HG03175 (cell line): ENCODE data around the gene MXD4.

Experiments used
- ATAC-seq: cut with Tn5 transposase; IDR thresholded peaks from one replicate; pipeline ENCODE4 v1.9.1; 2021; ENCODE audit warnings: mild to moderate bottlenecking, moderate library complexity; ENCODE audit not compliant: unreplicated experiment

Gene MXD4

DNA sequence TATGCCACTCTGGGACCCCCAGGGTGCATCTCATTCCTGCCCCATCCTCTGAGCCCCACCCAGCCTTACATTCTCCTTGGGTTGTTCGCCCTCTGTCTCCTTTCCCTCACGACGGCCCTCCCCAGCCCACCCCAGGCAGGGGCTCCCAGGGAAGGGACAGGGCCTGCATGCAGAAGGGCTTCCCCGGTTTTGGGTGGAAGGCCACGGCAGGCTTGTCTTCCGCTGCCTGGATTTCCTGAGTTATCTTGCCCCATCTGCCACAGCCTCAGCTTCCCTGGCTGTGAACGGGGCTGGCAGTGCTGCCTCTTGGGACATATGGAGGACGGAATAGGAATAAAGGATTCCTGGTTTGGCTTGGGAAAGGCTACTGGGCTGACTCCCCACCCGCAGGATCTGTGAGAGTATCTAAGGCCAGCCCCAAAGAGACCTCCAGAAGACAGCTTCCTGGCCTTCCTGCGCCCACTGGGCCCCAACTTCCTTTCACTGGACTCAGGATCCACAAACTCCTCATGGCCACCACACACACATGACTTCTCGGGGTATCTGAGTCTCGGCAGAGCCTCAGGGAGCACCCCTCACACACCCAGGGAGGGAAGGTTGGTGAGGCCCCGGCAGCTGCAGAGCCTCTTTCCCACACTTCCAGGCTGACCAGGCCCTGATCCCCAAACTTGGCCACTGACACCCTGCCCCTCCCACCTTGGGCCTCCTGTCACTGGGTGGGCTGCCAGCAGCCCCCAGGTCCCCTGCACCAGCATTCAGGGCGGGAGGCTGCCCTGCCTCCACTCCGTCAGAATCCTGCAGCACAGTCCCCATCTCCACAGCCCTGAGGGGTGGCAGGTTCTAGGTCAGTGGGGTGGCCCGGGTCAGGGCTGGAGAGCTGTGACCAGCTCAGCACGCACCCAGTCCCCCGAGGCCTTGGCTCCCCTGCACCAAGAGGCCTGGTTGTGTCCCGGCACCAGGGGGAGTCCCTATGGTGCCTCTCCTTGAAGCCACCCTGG lies 3.5 kb upstream of the MXD4 start:
- no peak for ATAC-seq

DNA sequence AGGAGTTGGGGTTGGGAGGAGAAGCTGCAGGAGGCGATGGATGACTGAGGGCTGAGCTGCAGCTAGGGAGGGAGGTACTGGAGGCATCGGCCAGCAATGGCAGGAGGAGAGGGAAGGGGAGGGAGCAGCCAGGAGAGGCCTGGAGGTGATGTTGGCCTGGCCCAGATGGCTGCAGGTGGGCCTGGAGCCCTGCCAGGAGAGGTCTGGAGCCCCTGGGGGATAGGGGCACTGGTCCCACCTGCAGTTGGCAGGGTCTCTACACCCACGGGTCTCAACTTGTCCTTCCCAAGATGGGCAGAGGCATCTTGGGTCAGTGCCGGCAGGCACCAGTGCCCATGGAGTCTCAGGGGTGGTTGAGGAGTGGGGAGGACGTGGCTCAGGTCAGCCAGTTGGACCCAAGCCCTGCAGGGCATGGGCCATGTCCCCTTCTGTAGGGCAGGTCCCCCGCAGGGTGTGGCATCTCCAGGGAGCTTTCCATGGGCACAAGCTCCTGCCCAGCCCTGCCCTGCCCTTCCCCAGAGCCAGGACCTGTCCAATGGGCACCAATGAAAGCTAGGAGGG lies 2.7 kb upstream of the MXD4 start:
- ATAC-seq, result no peak

DNA sequence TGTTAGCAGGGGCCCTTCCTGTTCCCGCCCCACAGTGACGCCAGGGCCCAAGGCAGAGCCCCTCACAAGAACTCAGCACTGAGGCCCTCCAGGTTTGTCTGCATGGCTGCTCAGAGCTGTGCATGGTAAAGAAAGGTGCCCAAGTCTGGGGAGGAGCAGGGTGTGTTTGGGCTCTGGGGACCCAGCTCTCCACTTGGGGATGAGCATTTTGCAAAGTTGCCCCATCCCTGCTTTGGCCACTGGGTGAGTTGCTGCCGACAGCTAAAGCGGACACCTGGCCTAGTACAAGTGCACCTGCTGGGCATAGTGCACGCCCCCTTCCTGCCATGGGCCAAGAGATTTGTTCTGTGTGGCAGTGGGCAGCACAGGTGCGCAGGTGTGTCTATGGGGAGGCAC lies 2.0 kb upstream of the MXD4 start:
- ATAC-seq, result no peak

DNA sequence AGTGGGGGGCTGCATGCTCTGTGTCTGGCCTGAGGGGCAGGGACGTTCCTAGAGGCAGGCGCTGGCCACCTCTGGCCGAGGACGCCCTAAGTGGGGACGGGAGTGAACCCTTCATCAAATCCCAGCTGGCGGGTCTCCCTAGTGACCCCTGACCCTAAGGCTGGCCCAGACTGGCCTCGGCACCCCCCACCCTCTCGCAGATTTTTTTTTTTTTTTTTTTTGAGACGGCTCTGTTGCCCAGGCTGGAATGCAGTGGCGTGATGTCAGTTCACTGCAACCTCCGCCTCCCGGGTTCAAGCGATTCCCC lies 988 bp upstream of the MXD4 start:
- no peak for ATAC-seq

DNA sequence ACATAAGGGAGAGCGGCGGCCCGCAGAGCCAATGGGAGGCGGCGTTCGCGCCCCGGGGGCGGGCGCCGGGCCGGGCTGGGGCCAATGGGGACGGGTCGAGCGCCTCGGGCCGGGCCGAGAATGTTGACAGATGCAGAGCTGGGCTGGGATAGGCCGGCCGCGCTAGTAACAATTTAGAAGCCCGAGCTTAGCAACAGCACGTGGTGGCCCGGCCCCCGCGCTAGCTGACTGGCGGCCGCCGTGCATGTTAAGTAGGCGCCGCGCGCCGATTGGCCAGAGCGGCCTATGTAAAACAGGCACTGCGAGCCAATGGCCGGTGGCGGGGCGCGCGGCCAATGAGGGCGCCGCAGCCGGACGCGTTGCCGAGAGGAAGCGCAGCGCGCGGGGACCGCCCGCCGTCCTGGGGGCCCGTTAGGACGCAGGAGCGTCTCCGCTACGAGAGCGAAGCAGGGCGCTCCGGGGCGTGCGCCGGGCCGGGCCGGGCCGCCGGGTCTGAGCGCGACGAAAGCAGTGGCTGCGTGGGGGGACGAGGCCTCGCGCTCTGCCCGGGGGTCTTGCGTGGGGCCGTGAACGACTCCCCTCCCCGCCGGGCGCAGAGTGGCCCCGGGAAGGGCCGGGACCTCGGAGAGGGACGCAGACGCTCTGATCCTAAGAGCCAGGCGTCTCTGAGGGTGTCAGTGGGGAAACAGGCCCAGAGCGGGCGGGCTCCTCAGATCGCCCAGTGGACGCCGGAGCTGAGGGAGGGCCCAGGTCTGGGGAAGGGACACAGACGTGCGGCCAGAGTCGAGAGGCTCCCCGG lies 435 bp upstream of the MXD4 start:
- peak; percentile 91 for ATAC-seq

DNA sequence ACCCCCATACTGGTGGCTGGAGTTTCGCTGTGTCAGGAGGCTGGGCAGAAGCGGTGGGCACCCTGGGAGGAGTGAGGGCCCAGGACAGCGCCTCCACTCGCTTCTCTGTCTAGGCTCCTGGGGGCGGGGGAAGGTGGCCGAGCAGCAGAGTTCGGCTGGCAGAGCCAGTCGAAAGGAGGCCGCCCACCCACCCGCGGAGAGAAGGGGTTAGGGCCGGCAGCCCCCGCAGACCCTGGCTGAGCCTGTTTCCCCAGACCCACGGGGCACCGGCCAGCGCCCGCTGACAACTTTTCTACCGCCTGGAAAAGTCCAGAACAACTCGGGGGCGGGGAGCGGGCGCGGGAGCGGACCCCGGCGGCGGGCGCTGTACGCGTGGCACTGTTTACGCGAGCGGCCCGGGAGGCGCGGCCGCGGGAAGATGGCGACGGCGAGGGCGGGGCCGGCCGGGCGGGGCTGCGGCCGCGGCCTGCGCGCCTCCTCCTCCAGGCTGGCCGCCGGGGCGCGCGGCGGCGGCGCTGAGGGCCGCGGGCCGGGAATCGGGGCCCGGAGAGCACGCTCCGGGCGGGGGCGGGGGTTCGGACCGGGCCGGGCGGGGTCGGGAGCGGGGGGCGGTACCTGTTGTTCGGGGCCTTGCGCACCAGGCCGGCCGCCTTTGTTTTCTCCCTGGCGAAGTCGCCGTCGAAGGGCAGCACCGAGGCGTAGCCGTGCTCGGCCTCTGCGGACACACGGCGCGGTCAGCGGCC lies 628 bp downstream of the MXD4 start:
- ATAC-seq, result peak; percentile 27

DNA sequence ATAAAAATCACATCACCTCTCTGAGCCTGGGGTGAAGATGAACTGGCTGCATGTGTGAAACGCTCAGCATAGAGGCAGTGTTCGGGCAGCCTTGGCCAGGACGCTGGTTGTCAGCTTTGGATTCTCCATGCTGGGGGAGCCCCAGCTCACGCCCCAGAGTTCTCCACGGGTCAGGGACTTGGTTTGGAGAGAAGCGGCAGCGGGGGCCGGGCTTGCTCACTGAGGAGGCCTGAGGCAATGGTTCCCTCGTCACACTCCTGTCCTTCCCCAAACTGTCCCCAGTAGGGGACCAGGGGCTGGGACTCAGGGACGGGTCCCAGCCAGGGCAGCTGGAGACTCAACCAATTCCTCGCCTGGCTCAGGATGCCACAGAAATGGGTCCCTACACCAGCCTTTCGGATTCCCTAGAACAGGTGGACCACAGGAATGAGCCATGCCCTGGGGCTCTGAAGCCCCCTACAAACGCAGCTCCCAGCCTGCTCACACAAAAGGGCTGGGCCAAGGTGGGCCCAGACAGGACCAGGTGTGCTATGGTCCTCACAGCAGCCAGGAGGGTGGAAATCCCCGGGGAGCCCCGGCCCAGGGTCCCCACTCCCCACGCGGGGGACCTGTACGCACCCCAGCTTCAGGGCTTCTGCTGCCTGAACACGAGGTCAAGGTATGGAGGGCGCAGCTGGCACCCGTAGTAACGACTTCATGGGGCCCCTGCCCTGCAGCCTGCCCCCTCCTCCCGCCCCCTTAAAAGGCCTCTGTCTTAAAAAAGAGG lies 1.4 kb downstream of the MXD4 start:
- no peak for ATAC-seq

DNA sequence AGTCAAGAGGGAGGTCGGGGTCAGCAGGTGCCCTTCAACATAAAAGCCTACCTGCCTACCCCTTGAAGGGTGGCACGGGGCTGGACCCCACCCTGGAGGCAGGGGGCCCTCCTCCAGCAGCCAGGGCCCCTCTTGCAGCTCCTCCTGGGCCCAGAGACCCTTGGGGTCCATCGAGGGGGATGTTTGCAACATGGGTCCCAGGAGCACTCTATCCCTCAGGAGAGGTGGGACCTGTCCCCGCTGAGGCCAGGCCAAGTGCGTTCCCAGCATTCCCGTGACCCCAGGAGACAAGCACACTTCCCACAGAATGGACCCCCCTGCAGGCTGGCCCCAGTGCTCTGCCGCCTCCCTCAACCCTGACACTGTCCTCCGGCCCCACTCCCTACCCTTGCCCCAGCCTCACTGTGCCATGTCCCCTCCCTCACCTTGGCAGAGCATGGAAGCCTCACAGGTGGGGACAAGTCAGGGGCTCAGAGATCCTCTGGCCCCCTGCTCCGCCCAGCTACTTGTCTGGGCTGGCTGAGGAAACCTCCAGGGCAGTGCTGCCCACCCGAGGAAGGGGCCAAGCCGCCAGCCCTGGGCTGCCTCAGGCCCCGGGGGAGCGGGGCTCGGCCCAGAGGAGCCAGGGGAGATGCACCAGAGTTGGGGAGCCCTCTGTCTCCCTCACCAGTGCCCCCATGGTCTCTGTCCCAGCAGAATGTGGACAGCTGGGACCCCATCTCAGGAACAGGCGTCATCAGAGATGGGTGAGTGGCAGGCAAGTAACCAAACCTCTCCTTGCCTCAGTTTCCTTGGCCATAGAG lies 2.2 kb downstream of the MXD4 start:
- ATAC-seq, result no peak

DNA sequence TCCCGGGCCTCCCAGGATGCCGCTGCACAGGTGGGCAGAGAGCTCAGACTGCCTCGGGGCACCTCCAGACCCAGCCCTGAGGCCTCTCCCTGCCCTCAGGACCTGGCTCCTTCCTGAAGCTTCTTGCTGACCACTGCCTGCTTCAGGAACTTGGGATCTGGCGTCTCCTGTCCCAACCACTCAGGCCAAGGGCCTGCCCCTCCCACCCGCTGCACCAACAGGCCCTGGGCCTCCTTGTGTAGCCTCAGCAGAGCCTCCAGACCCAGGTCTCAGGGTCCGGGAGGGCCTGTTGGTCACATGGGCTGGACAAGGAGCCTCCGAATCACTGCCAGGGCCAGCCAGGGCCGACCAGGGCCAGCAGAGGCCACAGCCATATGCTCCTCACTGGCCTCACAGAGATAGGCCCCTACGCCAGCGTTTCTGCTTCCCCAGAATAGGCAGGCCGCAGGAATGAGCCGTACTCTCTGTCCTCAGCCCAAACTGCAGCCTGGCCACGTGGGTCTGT lies 2.8 kb downstream of the MXD4 start:
- ATAC-seq, result no peak

DNA sequence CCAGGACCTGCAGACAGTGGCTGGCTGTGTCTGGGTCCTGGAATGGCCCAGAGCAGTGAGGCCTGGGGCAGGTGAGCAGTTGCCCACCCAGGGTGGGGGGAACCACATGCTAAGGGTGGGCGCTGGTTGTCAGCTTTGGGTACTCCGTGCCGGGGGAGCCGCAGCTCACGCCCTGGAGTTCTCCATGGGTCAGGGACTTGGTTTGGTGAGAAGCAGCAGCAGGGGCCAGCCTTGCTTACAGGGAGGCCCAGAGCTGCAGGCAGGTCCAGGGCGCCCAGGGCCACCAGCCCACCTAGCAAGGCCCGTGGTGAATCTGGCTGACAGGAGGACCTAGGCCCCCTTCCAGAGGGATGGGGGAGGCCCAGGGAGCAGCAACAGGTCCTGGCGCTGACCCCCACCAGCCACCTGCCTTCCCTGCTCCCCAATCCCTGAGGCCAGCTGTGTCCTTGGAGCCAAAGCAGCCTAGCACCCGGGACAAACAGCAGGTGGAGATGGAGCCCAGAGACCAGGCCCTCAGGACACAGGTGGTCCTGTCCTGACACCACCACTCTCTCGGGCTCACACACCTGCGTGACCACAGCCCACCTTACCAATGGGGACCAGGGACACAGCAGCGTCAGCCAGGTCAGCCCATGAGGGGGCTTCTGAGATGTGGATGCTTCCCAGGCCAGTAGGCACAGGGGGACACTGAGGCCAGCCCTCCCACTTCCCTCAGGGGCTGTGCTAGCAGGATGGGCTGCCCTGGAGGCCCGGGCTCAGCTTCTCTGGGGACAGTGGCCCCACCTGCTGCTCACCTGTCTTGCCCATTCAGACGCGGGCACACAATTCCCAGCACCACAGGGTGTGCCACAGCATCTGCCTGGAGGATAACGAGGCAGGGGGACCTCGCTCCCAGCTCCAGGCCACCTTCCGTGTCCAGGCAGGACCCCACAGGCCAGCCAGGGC lies 3.5 kb downstream of the MXD4 start:
- ATAC-seq, result no peak

DNA sequence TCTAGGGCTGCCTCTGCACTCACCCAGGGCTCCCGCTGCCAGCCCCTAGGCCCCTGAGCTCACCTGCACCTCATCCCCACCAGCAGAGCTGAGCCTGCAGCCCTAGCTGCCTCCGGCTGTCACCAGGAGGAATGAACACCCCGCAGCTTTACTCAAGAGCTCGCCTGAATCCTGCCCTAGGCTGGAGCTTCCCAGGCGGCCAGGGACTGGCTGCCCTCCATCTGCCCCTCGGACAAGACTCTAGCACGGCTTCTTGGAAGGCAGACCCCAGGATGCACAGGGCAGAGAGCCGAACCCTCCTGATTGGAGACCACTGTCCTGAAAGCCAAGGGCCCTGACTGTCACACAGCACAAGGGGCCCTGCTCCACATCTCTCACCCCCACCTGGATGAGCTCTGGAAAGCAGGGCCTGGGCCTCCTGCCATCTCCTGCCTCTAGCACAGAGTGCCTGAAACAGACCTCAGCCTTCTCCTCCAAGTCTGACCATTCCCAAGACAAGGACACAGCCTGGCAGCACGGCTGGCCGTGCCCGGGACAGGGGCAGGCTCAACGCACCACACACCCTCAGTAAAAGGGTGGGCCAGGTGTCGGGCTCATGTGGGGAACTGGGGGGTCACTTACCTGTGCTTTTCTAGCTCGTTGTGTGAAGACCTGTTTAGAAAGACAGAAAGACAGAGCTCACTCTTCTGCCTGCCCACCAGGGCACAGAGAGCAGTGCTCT lies 4.4 kb downstream of the MXD4 start:
- no peak for ATAC-seq

DNA sequence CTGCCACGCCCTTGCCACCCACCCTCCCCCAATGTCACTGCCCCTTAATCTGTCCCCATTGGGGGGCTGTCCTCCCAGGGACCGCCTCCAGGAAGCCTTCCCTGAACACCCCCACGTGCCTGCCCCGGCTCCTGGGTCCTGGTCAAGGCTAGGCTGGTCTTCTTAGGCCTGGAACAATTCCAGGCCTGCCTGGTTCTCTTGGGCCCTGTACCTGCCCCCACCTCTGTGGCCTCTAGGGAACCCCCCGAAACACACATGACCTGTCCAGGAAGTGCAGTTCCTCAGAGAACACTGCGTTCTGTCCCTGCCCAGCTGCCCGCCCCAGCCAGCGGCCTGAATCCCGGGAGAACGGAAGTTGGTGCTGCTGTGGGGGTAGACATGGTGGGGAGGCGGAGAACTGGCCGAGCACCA lies 5.1 kb downstream of the MXD4 start:
- ATAC-seq, result no peak

DNA sequence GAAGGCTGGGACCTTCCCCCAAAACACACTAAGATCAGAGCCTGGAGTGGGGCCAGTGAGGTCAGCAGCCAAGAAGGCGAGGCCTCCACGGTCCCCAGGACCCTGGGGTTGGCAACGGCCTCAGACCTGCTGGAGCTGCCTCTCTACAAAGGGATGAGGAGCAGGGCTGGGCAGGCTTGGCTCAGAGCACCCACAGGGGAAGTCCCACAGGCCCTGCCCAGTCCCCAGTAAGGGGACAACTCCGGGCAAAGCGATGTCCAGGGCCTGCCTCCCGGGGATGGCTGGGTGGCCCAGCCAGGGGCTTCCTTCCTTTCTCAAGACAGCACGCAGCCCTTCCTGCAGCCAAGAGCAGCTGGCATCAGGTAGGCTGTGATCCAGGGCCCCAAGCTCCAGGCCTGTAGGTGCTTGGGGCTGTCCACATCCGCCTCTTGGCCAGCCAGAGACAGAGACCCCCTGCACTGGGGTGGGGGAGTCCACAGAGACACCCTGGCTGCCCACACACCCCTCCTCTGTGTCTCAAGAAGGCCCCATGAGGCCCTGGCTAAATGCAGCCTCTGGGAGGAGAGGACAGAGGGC lies 5.7 kb downstream of the MXD4 start:
- no peak for ATAC-seq

DNA sequence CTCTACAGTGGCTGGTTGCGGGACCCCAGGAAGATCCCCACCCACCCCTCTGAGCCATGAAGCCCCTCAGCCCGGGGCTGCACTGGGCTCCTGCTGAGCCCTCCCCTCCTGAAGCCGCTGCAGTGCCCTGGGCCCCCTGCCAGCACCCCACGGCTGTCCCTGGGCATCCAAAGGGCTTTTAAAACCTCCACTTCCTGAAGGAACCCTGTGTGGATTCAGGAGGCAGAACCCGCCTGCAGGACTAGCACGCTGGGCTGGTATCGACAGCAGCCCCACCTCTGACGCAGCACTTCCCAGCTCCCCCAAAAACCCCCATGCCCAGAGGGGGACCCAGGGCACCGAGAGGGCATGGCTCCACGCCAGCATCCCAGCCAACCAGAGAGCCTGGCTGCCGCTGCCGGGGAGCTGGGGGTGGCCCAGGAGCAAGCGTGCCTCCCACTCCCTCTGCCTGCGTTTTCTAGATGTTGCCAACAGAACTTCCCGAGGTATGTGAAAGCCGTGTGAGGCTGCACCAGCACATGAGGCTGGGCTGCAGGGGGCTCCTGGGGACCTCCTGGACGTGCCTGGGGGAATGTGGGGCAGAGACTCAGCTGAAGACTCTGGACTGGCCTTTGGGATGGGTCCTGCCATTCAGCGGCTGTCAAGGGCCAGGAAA lies 6.3 kb downstream of the MXD4 start:
- ATAC-seq, result no peak

DNA sequence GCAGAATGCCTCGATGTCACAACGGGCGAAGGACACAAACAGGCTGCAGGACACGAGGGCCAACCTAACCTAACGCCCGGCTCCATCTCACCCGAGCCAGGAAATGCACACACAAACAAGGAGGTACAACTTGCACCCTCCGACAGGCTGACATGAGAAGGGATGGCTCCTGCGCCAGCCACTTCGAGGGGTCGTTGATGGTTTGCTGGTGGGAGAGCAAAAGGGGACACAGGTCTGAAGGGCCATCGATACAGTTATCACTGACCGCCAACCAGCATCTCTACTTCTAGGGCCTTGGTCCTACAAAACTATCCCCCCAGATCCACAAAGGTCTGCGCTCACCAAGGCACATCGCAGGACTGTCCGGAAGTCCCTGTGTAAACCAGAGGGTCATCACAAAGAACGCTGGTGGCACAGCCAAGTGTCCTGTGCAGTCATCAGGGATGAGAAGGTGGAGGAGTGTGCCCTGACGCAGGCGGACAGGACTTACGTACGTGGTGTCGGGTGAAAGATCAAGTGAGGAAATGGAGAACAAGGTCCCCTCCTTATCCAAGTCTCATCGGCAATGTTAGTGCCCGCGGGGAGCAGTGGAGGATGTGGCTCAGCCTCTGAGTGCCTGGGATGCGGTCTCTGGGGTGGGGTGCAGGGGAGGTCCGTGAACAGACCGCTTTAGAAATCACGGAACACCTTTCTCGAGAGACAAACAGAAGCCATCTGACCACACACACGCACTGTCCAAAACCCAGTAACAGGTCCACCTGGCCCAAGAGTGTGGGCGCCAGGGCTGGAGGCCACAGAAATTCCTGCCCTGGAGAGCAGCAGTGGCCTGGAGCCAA lies 7.0 kb downstream of the MXD4 start:
- no peak for ATAC-seq
